ENCODE results near the gene CACNG7. TPM values are rescaled to one million over a fixed set of nuclear protein-coding genes. Genes with fewer than 3 reads are reported as not detected.
A peak's percentile ranks its signal among the peaks of the same experiment; 100 is the strongest.

The CACNG7 gene
- total and polyA plus RNA-seq, 3 donors from 2014 or later, result 0.39 to 0.81 (median 0.53) TPM

DNA sequence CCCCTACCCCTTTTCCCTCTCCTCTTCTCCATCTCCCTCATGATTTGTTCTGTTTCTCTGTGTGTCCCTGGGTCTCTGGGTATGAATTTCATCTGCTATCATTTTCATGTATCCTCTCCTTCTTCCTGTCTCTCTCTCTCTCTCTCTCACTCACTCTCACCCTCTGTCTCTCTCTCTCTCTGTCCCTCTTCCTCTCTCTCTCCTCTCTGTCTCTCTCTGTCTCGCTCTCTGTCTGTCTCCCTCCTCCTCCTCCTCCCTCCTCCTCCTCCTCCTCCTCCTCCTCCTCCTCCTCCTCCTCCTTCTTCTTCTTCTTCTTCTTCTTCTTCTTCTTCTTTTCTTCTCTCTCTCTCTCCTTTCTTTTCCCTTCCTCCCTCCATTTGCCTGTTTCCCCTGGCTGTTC is 3.3 kb upstream of the CACNG7 start:
- H3K4me1 ChIP-seq, result peaks cover 8% of the 10 kb centered on the region
- TF ChIP-seq POLR2A (IDR thresholded peaks at IDR 0.05), result no peak
- TF ChIP-seq, protein P1, sequence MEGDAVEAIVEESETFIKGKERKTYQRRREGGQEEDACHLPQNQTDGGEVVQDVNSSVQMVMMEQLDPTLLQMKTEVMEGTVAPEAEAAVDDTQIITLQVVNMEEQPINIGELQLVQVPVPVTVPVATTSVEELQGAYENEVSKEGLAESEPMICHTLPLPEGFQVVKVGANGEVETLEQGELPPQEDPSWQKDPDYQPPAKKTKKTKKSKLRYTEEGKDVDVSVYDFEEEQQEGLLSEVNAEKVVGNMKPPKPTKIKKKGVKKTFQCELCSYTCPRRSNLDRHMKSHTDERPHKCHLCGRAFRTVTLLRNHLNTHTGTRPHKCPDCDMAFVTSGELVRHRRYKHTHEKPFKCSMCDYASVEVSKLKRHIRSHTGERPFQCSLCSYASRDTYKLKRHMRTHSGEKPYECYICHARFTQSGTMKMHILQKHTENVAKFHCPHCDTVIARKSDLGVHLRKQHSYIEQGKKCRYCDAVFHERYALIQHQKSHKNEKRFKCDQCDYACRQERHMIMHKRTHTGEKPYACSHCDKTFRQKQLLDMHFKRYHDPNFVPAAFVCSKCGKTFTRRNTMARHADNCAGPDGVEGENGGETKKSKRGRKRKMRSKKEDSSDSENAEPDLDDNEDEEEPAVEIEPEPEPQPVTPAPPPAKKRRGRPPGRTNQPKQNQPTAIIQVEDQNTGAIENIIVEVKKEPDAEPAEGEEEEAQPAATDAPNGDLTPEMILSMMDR (IDR thresholded peaks at IDR 0.05), result no peak
- H3K27me3 ChIP-seq, result no peaks in the 10 kb centered on the region
- no peak overlapping the region for H3K27ac ChIP-seq
- 67 to 73% methylated on average over 1 of the region's 1 CpG for WGBS, 2 donors
- DNase-seq, result no peak
- no peak overlapping the region for H3K4me3 ChIP-seq
- intact Hi-C loops (cut with DNase I; ENCODE audit: low total_unique reads), result no loop called here
- no peaks in the 10 kb centered on the region for H3K36me3 ChIP-seq (ENCODE audit: low read depth, missing control alignments)
- H3K9me3 ChIP-seq, result no peaks in the 10 kb centered on the region

DNA sequence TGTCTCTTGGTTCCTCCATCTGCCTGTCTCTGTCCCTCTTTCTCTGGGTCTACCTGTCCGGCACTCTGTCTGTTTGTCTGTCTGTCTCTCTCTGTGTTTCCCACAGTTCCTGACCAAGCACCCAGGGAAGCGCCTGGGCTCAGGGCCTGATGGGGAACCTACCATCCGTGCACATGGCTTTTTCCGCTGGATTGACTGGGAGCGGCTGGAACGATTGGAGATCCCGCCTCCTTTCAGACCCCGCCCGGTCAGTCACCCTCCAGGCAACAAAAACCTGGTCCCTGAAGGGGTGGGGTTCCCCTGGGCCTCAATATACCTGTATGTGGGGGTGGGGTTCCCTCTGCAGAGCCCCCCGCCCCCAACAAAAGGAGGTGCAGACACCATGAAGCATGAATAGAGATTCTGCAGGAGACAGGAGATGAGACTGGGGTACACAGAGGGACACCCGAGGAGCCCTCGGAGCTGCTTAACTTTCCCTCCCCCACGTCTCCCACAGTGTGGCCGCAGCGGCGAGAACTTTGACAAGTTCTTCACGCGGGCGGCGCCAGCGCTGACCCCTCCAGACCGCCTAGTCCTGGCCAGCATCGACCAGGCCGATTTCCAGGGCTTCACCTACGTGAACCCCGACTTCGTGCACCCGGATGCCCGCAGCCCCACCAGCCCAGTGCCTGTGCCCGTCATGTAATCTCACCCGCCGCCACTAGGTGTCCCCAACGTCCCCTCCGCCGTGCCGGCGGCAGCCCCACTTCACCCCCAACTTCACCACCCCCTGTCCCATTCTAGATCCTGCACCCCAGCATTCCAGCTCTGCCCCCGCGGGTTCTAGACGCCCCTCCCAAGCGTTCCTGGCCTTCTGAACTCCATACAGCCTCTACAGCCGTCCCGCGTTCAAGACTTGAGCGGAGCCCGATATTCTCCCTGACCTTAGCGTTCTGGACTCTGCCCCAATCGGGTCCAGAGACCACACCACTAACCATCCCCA is 2.6 kb upstream of the CACNG7 start:
- H3K27me3 ChIP-seq, result no peaks in the 10 kb centered on the region
- DNase-seq, result peak; percentile 50
- intact Hi-C loops (cut with DNase I; ENCODE audit: low total_unique reads), result no loop called here

DNA sequence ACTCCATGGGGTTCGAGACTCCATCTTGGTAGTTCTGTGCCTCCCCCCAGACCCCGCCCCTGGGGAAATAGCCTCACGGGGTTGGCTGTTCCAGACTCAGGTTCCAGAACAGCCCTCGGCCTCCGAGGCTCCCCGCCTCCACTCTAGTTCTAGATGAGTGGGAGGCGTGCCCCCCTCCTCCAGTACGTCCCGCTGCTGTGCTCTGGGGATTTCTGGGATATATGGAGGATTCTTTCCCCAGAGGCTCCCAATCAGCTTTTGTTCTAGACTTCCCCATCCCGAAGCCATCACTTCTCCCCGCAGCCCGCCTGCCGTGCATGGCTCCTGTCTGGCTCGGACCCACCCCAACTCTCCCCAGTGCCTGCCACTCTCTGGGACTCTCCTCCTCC is 1.9 kb upstream of the CACNG7 start:
- no peaks in the 10 kb centered on the region for H3K36me3 ChIP-seq (ENCODE audit: low read depth, missing control alignments)
- H3K27ac ChIP-seq, result no peak overlapping the region
- 20 to 21% methylated on average over 14 of the region's 14 CpGs for WGBS, 2 donors
- no peaks in the 10 kb centered on the region for H3K9me3 ChIP-seq
- H3K4me3 ChIP-seq, result no peak overlapping the region
- intact Hi-C loops (cut with DNase I; ENCODE audit: low total_unique reads), result no loop called here
- no peak for TF ChIP-seq POLR2A (IDR thresholded peaks at IDR 0.05)
- TF ChIP-seq, protein P1 (IDR thresholded peaks at IDR 0.05), result no peak
- H3K4me1 ChIP-seq, result peaks cover 8% of the 10 kb centered on the region
- no peaks in the 10 kb centered on the region for H3K27me3 ChIP-seq
- DNase-seq, result no peak

More for the DNA sequence above, 2.6 kb upstream of the CACNG7 start:
- Histone ChIP-seq H3K9me3 (no peaks in the 10 kb centered on the region), H3K27ac (no peak overlapping the region), H3K4me1 (peaks cover 8% of the 10 kb centered on the region), H3K36me3 (ENCODE audit: low read depth, missing control alignments) (no peaks in the 10 kb centered on the region), H3K4me3 (no peak overlapping the region)
- no peak for TF ChIP-seq POLR2A (IDR thresholded peaks at IDR 0.05)
- TF ChIP-seq, protein P1 (IDR thresholded peaks at IDR 0.05), result peak; percentile 37 to 88 (median 56)
- 11 to 13% methylated on average over 36 to 48 of the region's 48 CpGs for WGBS, 2 donors

DNA sequence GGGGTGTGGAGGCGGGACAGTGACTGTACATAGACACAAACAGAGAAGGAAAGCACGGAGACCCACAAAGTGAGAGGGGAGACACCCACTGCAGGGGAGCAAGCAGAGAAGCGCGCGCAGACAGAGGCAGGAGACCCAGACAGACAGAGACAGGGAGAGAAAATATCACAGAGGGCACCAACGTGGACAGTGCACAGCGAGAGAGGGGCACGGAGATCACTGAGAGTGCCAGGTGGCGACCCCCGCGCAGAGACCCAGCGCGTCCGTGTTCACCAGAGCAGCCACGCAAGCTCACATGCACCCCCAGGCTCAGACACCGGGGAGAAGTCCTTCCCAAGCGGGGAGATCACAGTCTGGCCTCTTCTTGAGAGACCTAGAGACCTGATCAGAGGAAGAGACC is 1.4 kb upstream of the CACNG7 start:
- H3K9me3 ChIP-seq, result no peaks in the 10 kb centered on the region
- H3K27me3 ChIP-seq, result no peaks in the 10 kb centered on the region
- DNase-seq, result no peak
- H3K4me3 ChIP-seq, result no peak overlapping the region
- H3K4me1 ChIP-seq, result peaks cover 8% of the 10 kb centered on the region
- no peaks in the 10 kb centered on the region for H3K36me3 ChIP-seq (ENCODE audit: low read depth, missing control alignments)
- intact Hi-C loops (cut with DNase I; ENCODE audit: low total_unique reads), result no loop called here
- 7 to 13% methylated on average over 15 to 17 of the region's 17 CpGs for WGBS, 2 donors
- H3K27ac ChIP-seq, result no peak overlapping the region
- TF ChIP-seq, protein P1 (IDR thresholded peaks at IDR 0.05), result no peak
- no peak for TF ChIP-seq POLR2A (IDR thresholded peaks at IDR 0.05)

All from testis (tissue), 3 donors.